ENCODE measurements around the gene ELN. TPM values are rescaled to one million over a fixed set of nuclear protein-coding genes. Genes with fewer than 3 reads are reported as not detected.

The ELN gene
- total and polyA plus RNA-seq, 2 donors (not counting 1 experiment from before 2014, with no cell fraction given), result not detected

GRCh38 chr7:74019149-74019548 is 8.8 kb upstream of the ELN start:
- H3K4me1 ChIP-seq (ENCODE audit: control insufficient read depth in 2 of 2, insufficient read depth in 2 of 2, low read length in 2 of 2), result no peaks in the 10 kb centered on the region
- H3K9me3 ChIP-seq (ENCODE audit: control extremely low read depth in 1 of 3, control insufficient read depth in 2 of 3, insufficient read depth in 1 of 3, low read length in 2 of 3), result no peaks in the 10 kb centered on the region
- Mint-ChIP-seq H3K4me1 (peaks cover 2% of the 10 kb centered on the region), H3K27me3 (peaks cover 8% of the 10 kb centered on the region), H3K9me3 (ENCODE audit: insufficient read depth) (no peaks in the 10 kb centered on the region), H3K27ac (no peak overlapping the region), H3K4me3 (no peak overlapping the region)
- H3K9ac ChIP-seq (ENCODE audit: low read length), result no peak overlapping the region
- intact Hi-C loops (cut with micrococcal nuclease), result no loop called here
- no peak overlapping the region for H3K27ac ChIP-seq (ENCODE audit: low read length in 2 of 2)
- WGBS (ENCODE audit: insufficient coverage), result 85% methylated on average over 2 of the region's 5 CpGs
- ATAC-seq (ENCODE audit: low read depth), result no peak
- no peak for DNase-seq
- no peaks in the 10 kb centered on the region for H3K36me3 ChIP-seq (replicated peaks in 1 of 2; ENCODE audit: control extremely low read depth in 1 of 2, control insufficient read depth in 1 of 2, extremely low read depth in 1 of 2, insufficient read depth in 2 of 2, low read length in 1 of 2)
- no peak overlapping the region for H2AFZ ChIP-seq (ENCODE audit: insufficient read depth, low read depth, low read length, poor library complexity, severe bottlenecking)
- H3K27me3 ChIP-seq (replicated peaks in 1 of 4; ENCODE audit: control extremely low read depth in 1 of 4, control insufficient read depth in 3 of 4, insufficient read depth in 4 of 4, low read length in 3 of 4), result peaks cover 0 to 4% (median 0%) of the 10 kb centered on the region in 4 experiments
- POLR2A ChIA-PET, result no interaction called here
- H4K20me1 ChIP-seq (ENCODE audit: control insufficient read depth, insufficient read depth, low read length, poor library complexity, severe bottlenecking), result no peaks in the 10 kb centered on the region
- no peak overlapping the region for H3K4me3 ChIP-seq (ENCODE audit: control extremely low read depth in 1 of 5, extremely low read depth in 1 of 5, insufficient read depth in 1 of 5, low read depth in 2 of 5, low read length in 4 of 5)
- TF ChIP-seq EZH2 (IDR thresholded peaks at IDR 0.05; ENCODE audit: borderline replicate concordance, insufficient read depth, low read depth, low read length, poor library complexity, severe bottlenecking), result no peak
- no peak for TF ChIP-seq CTCF (IDR thresholded peaks at IDR 0.05)
- CTCF ChIA-PET, result interaction anchor here (5.4 kb wide), 1 partner anchor 7 kb away, joined by 26 read pairs; no protein-coding TSS in a partner anchor
- no peaks in the 10 kb centered on the region for H3K79me2 ChIP-seq (ENCODE audit: control insufficient read depth, insufficient read depth, low read length)
- H3K4me2 ChIP-seq (replicated peaks; ENCODE audit: low read depth, low read length, poor library complexity, severe bottlenecking), result no peak overlapping the region

GRCh38 chr7:74020390-74020789 is 7.6 kb upstream of the ELN start:
- intact Hi-C loops (cut with micrococcal nuclease), result no loop called here
- Histone ChIP-seq H3K4me2 (replicated peaks; ENCODE audit: low read depth, low read length, poor library complexity, severe bottlenecking) (no peak overlapping the region), H3K9me3 (ENCODE audit: control extremely low read depth in 1 of 3, control insufficient read depth in 2 of 3, insufficient read depth in 1 of 3, low read length in 2 of 3) (no peaks in the 10 kb centered on the region), H3K27me3 (replicated peaks in 1 of 4; ENCODE audit: control extremely low read depth in 1 of 4, control insufficient read depth in 3 of 4, insufficient read depth in 4 of 4, low read length in 3 of 4) (peaks cover 0 to 7% (median 0%) of the 10 kb centered on the region in 4 experiments), H3K9ac (ENCODE audit: low read length) (no peak overlapping the region), H4K20me1 (ENCODE audit: control insufficient read depth, insufficient read depth, low read length, poor library complexity, severe bottlenecking) (no peaks in the 10 kb centered on the region), H3K4me3 (ENCODE audit: control extremely low read depth in 1 of 5, extremely low read depth in 1 of 5, insufficient read depth in 1 of 5, low read depth in 2 of 5, low read length in 4 of 5) (no peak overlapping the region), H3K36me3 (replicated peaks in 1 of 2; ENCODE audit: control extremely low read depth in 1 of 2, control insufficient read depth in 1 of 2, extremely low read depth in 1 of 2, insufficient read depth in 2 of 2, low read length in 1 of 2) (no peaks in the 10 kb centered on the region), H3K4me1 (ENCODE audit: control insufficient read depth in 2 of 2, insufficient read depth in 2 of 2, low read length in 2 of 2) (no peaks in the 10 kb centered on the region), H3K79me2 (ENCODE audit: control insufficient read depth, insufficient read depth, low read length) (no peaks in the 10 kb centered on the region), H3K27ac (ENCODE audit: low read length in 2 of 2) (no peak overlapping the region), H2AFZ (ENCODE audit: insufficient read depth, low read depth, low read length, poor library complexity, severe bottlenecking) (no peak overlapping the region)
- ATAC-seq (ENCODE audit: low read depth), result no peak
- H3K9me3 Mint-ChIP-seq (ENCODE audit: insufficient read depth), result no peaks in the 10 kb centered on the region
- H3K4me3 Mint-ChIP-seq, result no peak overlapping the region
- ChIA-PET CTCF (no interaction called here), POLR2A (no interaction called here)
- no peak overlapping the region for H3K27ac Mint-ChIP-seq
- TF ChIP-seq EZH2 (IDR thresholded peaks at IDR 0.05; ENCODE audit: borderline replicate concordance, insufficient read depth, low read depth, low read length, poor library complexity, severe bottlenecking) (no peak), CTCF (IDR thresholded peaks at IDR 0.05) (no peak)
- WGBS (ENCODE audit: insufficient coverage), result 85% methylated on average over 2 of the region's 9 CpGs
- peaks cover 16% of the 10 kb centered on the region for H3K27me3 Mint-ChIP-seq
- H3K4me1 Mint-ChIP-seq, result no peaks in the 10 kb centered on the region
- no peak for DNase-seq
